HG03565 (cell line): Measurements from ENCODE around the gene ZBTB47.

ENCODE experiments used
- ATAC-seq: cut with Tn5 transposase; IDR thresholded peaks from one replicate; pipeline ENCODE4 v1.9.1; 2021; ENCODE audit warnings: mild to moderate bottlenecking, moderate library complexity; ENCODE audit not compliant: unreplicated experiment

The ZBTB47 gene

DNA sequence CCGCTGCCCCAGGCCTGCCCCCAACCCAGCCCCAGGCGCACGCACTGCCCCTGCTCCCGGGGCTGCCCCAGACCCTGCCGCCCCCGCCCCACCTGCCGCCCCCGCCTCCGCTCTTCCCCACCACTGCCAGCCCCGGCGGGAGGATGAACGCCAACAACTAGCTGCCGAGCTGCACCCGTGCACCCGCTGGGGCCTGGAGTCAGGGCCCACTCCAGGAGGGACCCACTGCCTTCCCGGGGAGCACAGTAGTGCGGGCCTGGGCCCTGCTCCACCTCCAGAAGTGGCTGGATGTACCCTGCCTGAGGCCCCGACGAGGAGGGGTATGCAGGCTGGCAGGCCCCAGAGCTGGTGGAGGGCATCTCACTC is 10.9 kb downstream of the ZBTB47 start:
- no peak for ATAC-seq

GRCh38 chr3:42665050-42665878 is 11.8 kb downstream of the ZBTB47 start:
- no peak for ATAC-seq

DNA sequence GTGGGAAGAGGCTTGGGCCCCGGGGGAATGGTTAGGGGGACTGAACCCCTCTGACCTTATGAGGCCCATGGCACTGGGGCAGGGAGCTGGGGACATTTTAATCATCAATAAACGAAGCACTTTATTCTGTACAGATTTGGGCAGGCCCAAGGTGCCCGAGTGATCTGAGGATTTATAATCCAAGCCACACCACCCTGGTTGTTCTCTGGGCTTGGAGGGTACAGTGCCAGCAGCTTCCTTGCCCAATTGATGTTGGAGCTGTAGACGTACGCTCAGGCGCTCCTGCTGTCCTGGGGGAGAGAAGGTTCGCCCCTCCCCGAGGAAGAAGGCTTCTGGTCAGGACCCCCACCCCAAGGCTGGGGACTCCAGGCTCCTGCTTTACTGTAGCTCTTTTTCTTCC is 12.5 kb downstream of the ZBTB47 start:
- no peak for ATAC-seq

DNA sequence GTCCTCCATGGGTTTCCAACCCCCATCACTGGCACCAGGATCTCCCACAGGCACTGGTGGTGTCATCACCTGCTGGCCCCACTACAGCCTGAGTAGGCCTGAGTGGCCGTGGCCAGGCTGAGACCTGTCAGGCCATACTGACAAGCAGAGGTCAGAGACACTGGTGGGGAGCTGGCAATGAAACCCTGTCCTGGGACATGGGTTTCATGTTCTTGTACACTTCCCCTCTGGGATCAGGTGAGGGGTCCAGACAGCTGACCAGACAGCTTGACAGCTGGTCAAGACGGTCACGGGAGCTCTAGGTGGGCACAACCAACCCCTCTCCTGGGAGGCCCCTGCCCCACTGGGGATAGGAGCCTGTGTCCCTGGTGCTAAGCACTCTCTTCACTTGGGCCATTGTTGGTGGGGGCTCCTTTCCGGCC is 13.1 kb downstream of the ZBTB47 start:
- ATAC-seq: no peak

DNA sequence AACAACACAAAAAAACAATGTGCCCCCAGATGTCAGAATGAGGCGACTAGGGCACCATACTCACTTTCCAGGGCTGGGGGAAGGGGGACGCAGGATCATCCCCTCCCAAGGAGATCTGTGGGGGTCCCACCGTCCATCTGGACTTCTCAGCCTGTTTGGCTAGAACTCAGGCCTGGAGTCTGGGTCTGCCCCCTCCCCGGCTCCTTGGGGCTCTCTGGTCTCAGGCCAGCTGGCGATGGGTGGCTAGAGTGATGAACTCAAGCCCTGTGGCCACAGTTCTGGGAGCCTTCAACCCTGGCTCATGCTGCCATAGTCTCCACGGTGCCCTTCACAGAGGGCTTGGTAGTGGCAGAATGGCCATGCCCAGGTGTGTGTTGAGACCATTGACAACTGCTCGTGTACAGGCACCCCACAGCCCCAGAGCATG is 13.6 kb downstream of the ZBTB47 start:
- no peak for ATAC-seq

DNA sequence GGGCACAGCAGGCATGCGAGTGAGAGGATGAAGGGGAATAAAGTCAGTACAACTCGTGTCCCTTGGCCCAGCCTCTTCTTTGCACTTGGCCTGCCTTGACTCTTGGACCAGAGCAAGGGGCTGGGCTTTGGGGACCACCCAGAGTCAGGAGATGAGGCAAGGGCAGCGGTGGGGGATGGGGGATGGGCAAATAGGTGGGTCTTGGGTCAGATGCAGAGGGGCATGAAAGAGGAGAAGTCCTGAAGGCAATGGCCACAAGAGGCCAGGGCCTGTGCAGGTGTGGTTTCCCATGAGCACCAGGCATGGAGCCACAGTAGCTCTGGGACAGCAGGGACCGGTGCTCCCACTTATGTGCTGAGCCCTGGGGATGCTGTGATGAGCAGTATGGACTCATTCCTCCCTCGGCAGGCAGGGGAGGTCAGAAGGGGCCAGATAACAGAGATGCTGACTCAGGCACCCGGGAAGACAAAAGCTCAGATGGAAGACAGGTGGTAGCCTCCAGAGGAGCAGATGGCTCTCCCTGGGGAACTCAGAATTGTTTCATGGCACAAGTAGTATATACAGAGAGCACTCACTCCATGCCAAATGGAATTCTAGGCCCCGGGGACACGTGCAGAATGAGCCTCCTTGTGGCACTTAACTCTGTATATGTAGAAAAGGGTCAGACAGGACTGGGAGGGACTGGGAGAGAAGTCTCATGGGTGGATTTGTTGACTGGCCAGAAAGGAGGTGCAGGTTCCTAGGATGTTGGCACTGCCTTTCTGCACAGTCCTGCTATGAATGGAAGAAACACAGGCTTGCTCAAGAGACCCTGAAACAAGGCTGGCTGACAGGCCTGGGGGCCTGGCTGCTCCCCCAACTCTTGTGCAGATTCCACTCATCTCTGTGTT is 14.3 kb downstream of the ZBTB47 start:
- ATAC-seq: no peak

- ATAC-seq: no peak
Measured at GRCh38 chr3:42668413-42668760, 14.9 kb downstream of the ZBTB47 start.

DNA sequence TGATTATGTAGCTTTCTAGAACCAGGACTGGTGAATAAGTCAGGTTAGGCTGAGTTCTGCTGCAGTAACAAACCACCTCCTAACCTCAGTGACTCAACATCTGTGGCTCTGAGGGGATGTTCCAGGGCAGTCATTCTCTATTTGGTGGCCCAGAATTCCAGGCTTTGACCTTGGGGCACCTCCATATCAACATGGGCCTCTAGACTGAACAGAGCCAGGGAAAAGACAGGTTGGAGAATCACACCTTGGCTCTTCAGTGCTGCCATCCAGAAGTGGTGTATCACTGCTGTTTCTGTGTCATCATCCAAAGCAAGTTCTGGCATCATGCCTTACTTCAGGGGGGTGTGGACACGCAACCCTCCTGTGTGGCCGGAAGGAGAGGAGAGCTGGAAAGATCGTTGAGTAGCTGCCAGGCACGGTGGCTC is 15.3 kb downstream of the ZBTB47 start:
- no peak for ATAC-seq

DNA sequence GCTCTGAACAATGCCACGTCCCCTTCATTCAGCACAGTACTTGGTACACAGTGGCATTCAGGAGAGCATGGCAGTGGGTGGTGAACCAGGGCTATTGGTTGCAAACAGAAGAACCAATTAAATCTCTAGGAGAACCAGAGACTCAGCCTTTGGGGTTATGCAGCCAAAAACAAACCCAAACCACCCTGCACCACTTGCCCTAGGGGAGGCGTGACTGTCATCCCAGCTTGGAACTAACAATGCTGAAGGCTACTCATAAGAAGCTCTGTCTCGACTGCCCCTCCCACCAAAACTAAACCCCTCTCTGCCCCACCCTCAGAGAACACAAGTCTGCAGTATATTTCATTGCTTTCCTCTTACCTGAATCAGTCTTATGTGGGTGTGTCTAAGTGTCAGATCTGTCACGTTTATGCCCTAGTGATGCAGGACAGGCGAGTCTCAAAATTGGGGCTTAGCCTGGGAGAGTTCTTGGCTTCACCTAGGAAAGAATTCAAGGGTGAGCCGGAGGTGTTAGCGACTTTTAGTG is 16.6 kb downstream of the ZBTB47 start:
- ATAC-seq: no peak

DNA sequence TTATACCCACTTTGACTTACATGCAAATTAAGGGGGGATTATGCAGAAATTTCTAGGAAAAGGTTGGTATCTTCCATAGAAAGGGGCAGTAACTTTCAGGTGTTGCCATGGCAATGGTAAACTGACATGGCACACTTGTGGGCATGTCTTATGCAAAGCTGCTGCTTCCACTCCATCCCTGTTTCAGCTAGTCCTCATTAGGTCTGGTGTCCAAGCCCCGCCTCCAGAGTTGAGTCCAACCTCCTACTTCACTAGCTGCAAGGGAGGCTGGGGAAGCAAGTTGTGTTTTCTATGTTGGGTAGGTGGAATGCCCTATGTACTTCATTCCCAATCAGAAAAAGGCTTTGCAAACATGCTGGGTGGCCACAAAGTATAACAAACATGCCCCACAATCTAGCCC is 17.2 kb downstream of the ZBTB47 start:
- no peak for ATAC-seq

- ATAC-seq: no peak
Measured at GRCh38 chr3:42672515-42672914, 19.0 kb downstream of the ZBTB47 start.

- ATAC-seq: no peak
Measured at GRCh38 chr3:42673082-42673481, 19.6 kb downstream of the ZBTB47 start.

DNA sequence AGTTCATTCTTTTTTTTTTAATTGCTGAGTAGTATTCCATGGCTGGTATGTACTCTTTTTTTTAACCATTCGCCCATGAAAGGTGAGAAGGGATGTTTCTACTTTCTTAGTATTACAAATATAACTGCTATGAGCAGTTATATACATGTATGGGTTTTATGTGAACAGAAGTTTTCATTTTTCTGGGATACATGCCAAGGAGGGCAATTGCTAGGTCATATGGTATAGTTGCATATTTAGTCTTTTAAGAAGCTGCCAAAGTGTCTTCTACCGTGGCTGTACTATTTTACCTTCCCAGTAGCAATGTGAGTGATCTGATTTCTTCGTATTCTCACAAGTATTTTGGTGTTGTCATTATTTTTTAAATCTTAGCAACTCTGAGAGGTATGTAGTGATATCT is 20.6 kb downstream of the ZBTB47 start:
- ATAC-seq: no peak

GRCh38 chr3:42675909-42676308 is 22.4 kb downstream of the ZBTB47 start:
- ATAC-seq: no peak

GRCh38 chr3:42678447-42678846 is 24.9 kb downstream of the ZBTB47 start:
- no peak for ATAC-seq

GRCh38 chr3:42680271-42680670 is 26.8 kb downstream of the ZBTB47 start:
- ATAC-seq: no peak

GRCh38 chr3:42680806-42681205 is 27.3 kb downstream of the ZBTB47 start:
- no peak for ATAC-seq

- ATAC-seq: no peak
Measured at GRCh38 chr3:42681361-42682038, 28.0 kb downstream of the ZBTB47 start.

GRCh38 chr3:42682301-42683070 is 29.0 kb downstream of the ZBTB47 start:
- no peak for ATAC-seq

DNA sequence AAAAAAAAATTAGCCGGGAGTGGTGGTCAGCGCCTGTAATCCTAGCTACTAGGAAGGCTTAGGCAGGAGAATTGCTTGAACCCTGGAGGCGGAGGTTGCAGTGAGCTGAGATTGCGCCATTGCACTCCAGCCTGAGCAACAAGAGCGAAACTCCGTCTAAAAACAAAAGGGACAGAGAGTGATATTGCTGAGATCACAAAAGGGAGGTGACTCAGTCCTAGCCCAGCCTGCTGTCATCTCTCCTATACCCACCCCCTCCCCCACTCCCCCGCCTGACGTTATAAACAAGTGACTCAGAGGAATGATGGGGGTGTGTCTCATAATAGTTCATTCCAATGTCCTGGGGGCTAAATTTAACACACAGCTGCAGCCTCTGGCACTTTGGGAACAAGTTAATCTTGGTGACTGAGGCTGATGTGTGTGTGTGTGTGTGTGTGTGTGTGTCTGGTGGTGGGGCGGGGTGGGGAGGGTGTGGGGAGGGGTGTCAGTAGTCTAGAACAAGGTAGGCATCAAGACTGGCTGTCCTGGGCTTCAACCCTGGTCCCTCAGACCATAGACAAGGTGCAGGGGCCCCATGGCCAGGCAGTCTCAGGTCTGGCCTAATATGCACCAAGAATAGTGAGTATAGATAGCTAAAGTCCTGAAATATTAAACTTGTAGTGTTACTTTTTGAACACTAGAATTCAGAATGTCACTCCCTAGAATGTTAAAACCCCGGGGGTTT is 30.5 kb downstream of the ZBTB47 start:
- ATAC-seq: no peak
